ENCODE data around the gene IGFALS.

DNA sequence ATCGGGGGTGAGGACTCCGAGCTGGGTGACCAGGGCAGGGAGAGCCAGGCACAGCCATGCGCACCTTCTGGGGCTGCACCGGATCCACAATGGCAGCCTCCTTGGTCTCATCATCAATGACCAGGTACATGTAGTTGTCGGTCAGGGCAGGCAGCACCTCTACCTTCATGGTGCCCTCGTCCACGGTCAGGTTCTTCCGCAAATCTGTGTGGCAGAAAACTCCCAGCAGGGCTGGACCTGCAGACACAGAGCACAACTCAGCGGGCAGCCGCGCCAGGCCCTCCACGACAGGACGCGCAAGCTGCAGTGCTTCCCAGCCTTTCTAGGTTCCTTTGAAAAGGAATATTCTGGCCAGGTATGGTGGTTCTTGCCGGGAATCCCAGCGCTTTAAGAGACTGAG is 29.3 kb upstream of the IGFALS start:
- TF ChIP-seq, protein P1, sequence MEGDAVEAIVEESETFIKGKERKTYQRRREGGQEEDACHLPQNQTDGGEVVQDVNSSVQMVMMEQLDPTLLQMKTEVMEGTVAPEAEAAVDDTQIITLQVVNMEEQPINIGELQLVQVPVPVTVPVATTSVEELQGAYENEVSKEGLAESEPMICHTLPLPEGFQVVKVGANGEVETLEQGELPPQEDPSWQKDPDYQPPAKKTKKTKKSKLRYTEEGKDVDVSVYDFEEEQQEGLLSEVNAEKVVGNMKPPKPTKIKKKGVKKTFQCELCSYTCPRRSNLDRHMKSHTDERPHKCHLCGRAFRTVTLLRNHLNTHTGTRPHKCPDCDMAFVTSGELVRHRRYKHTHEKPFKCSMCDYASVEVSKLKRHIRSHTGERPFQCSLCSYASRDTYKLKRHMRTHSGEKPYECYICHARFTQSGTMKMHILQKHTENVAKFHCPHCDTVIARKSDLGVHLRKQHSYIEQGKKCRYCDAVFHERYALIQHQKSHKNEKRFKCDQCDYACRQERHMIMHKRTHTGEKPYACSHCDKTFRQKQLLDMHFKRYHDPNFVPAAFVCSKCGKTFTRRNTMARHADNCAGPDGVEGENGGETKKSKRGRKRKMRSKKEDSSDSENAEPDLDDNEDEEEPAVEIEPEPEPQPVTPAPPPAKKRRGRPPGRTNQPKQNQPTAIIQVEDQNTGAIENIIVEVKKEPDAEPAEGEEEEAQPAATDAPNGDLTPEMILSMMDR (conservative IDR thresholded peaks at IDR 0.05; ENCODE audit: low read depth, low read length) = no peak
- TF ChIP-seq CEBPB (IDR thresholded peaks at IDR 0.05; ENCODE audit: low read depth, low read length) = no peak
- TF ChIP-seq CHD1 (IDR thresholded peaks at IDR 0.05; ENCODE audit: low read depth, low read length) = no peak
- TF ChIP-seq RFX5 (IDR thresholded peaks at IDR 0.05; ENCODE audit: low read depth, low read length) = no peak
- TF ChIP-seq POLR2A (IDR thresholded peaks at IDR 0.05; ENCODE audit: low read depth, low read length) = no peak
- no peak for TF ChIP-seq MXI1 (IDR thresholded peaks at IDR 0.05; ENCODE audit: borderline replicate concordance, low read depth, low read length)
